ENCODE results near the gene ERBB2. TPM values are rescaled to one million over a fixed set of nuclear protein-coding genes. Genes with fewer than 3 reads are reported as not detected.

The ERBB2 gene
- total and polyA plus RNA-seq, 2 of the 4 experiments (the other 2 are of a cell fraction) = 28.7 to 33.3 TPM

DNA sequence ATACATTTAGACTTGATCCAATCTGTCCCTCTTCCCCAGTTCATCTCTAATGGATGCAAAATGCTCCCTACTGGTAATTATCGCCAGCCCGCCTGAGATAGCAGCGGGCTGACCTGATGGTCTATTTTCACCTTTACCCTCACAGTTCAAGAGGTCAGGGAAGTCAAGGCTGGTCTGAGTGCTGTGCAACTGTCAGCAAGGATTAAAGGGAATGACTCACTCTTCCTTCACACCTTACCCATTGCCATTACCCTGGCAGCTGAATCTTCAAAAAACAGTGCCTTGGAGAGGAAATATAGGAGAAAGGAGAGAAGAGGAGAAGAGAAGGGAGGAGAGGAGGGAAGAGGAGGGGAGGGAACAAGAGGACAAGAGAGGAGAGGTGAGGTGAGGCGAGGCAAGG is 74.2 kb downstream of the ERBB2 start:
- H4K5ac ChIP-seq (ENCODE audit: low read depth, low read length) = no peak overlapping the region
- BruUV-seq (replicated peaks) = no TSS peak
- H3K4me1 ChIP-seq (ENCODE audit: control insufficient read depth, insufficient read depth, low read length) = no peaks in the 10 kb centered on the region
- ChIA-PET POLR2A (ENCODE audit: unreplicated experiment) (no interaction called here), CTCF (no interaction called here)
- H2BK15ac ChIP-seq (ENCODE audit: low read depth, low read length) = no peak overlapping the region
- no peaks in the 10 kb centered on the region for H3K79me1 ChIP-seq (ENCODE audit: low read depth in 1 of 2, low read length in 2 of 2)
- dilution Hi-C loops (cut with HindIII; ENCODE audit: low sequenced_read_pairs, unreplicated experiment) (no loop called here), intact Hi-C loops (cut with micrococcal nuclease) (no loop called here), in situ Hi-C loops (cut with MboI; ENCODE audit: low sequenced_read_pairs) (loop anchor here (10.0 kb wide), 1 partner anchor 201 kb away; no protein-coding TSS in a partner anchor)
- H3K4me3 ChIP-seq (ENCODE audit: insufficient read depth, low read depth, low read length) = no peak overlapping the region
- ATAC-seq (ENCODE audit: low read depth) (no peak), DNase-seq (no peak)
- no CpG with 5 or more reads among the region's 4 CpGs for WGBS, 2 experiments (ENCODE audit: extremely low coverage in 2 of 2, insufficient read length in 1 of 2)
- H2BK120ac ChIP-seq (ENCODE audit: low read depth, low read length) = no peak overlapping the region
- no peaks in the 10 kb centered on the region for H3K9me1 ChIP-seq (ENCODE audit: insufficient read depth, low read length)
- H4K20me1 ChIP-seq (ENCODE audit: insufficient read depth, low read length) = no peaks in the 10 kb centered on the region
- H4K91ac ChIP-seq (ENCODE audit: insufficient read depth, low read depth, low read length) = no peak overlapping the region
- H3K56ac ChIP-seq (ENCODE audit: extremely low read depth, insufficient read depth, low read length) = no peak overlapping the region
- H2BK20ac ChIP-seq (ENCODE audit: low read depth, low read length) = no peak overlapping the region
- H2BK5ac ChIP-seq (ENCODE audit: low read depth, low read length, poor library complexity, severe bottlenecking) = no peak overlapping the region
- H3K27ac ChIP-seq (ENCODE audit: insufficient read depth, low read length) = no peak overlapping the region
- no peaks in the 10 kb centered on the region for H3K36me3 ChIP-seq (ENCODE audit: control insufficient read depth, insufficient read depth, low read length)
- no peak overlapping the region for H2AFZ ChIP-seq (replicated peaks; ENCODE audit: low read length, poor library complexity)
- no peak overlapping the region for H3K18ac ChIP-seq (ENCODE audit: low read depth, low read length)
- no peak overlapping the region for H3K14ac ChIP-seq (replicated peaks; ENCODE audit: low read depth, low read length)
- no peak overlapping the region for H3K4me2 ChIP-seq (ENCODE audit: low read depth, low read length)
- H3K27me3 ChIP-seq (ENCODE audit: control insufficient read depth, insufficient read depth, low read length) = peaks cover 59% of the 10 kb centered on the region
- no peaks in the 10 kb centered on the region for H3K9me3 ChIP-seq (ENCODE audit: control insufficient read depth, insufficient read depth, low read length)
- TF ChIP-seq FOS (IDR thresholded peaks at IDR 0.05; ENCODE audit: low read depth, low read length) = no peak
- no peak for TF ChIP-seq CHD1 (IDR thresholded peaks at IDR 0.05; ENCODE audit: low read depth, low read length)
- no peak for TF ChIP-seq CEBPB (IDR thresholded peaks at IDR 0.05; ENCODE audit: low read depth, low read length)
- no peak for TF ChIP-seq NFE2L2 (IDR thresholded peaks at IDR 0.05; ENCODE audit: low read depth, low read length)
- no peak for TF ChIP-seq MAFK (IDR thresholded peaks at IDR 0.05; ENCODE audit: low read depth, low read length)
- TF ChIP-seq MAZ (IDR thresholded peaks at IDR 0.05; ENCODE audit: borderline replicate concordance, low read depth, low read length) = no peak
- no peak for TF ChIP-seq SMC3 (IDR thresholded peaks at IDR 0.05; ENCODE audit: low read depth, low read length)
- TF ChIP-seq BHLHE40 (IDR thresholded peaks at IDR 0.05; ENCODE audit: low read depth, low read length) = no peak
- TF ChIP-seq, protein P1, sequence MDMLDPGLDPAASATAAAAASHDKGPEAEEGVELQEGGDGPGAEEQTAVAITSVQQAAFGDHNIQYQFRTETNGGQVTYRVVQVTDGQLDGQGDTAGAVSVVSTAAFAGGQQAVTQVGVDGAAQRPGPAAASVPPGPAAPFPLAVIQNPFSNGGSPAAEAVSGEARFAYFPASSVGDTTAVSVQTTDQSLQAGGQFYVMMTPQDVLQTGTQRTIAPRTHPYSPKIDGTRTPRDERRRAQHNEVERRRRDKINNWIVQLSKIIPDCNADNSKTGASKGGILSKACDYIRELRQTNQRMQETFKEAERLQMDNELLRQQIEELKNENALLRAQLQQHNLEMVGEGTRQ (IDR thresholded peaks at IDR 0.05; ENCODE audit: low read depth, low read length) = no peak
- TF ChIP-seq RFX5 (IDR thresholded peaks at IDR 0.05; ENCODE audit: low read depth, low read length) = no peak
- TF ChIP-seq, protein P2, sequence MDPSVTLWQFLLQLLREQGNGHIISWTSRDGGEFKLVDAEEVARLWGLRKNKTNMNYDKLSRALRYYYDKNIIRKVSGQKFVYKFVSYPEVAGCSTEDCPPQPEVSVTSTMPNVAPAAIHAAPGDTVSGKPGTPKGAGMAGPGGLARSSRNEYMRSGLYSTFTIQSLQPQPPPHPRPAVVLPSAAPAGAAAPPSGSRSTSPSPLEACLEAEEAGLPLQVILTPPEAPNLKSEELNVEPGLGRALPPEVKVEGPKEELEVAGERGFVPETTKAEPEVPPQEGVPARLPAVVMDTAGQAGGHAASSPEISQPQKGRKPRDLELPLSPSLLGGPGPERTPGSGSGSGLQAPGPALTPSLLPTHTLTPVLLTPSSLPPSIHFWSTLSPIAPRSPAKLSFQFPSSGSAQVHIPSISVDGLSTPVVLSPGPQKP (IDR thresholded peaks at IDR 0.05; ENCODE audit: borderline replicate concordance, low read depth, low read length) = no peak
- H2AK9ac ChIP-seq (replicated peaks; ENCODE audit: low read depth, low read length, poor library complexity) = no peak overlapping the region
- no peak overlapping the region for H3K23ac ChIP-seq (ENCODE audit: low read depth, low read length)
- no peak overlapping the region for H2AK5ac ChIP-seq (ENCODE audit: low read depth, low read length)
- no peak overlapping the region for H3K9ac ChIP-seq (ENCODE audit: low read depth, low read length)
- H3K4ac ChIP-seq (ENCODE audit: low read depth, low read length) = no peak overlapping the region
- no peak overlapping the region for H4K8ac ChIP-seq (ENCODE audit: low read depth in 2 of 2, low read length in 2 of 2)

All from IMR-90 (cell line).